HEK293T (cell line): Measurements from ENCODE around the gene PDGFA.

Experiments
- CTCF ChIA-PET: fragments of 350-600 bp; formaldehyde crosslinking; extraction: SDS; loops from one replicate; lab custom pipeline; 2021; ENCODE audit warnings: antibody characterized with exemption, inconsistent platforms; lab: Yijun Ruan, JAX
- POLR2A ChIA-PET: fragments of 350-600 bp; formaldehyde crosslinking; extraction: SDS; loops from one replicate; lab custom pipeline; 2020; ENCODE audit warnings: antibody characterized with exemption, inconsistent platforms; lab: Yijun Ruan, JAX
- DNase-seq: peaks from one replicate; pipeline ENCODE4 v3.0.0; 2012; ENCODE audit warnings: mixed read lengths; ENCODE audit errors: extremely low spot score
- ARNT ChIP-seq: fragments of 450-650 bp; IDR thresholded peaks from 2 replicates; pipeline ENCODE4 v1.6.1; 2017; ENCODE audit warnings: mild to moderate bottlenecking
- BHLHE40 ChIP-seq: fragments of 450-650 bp; IDR thresholded peaks from 2 replicates; pipeline ENCODE4 v1.6.1; 2016; ENCODE audit warnings: mild to moderate bottlenecking, moderate library complexity, borderline replicate concordance
- CTBP1 ChIP-seq: fragments of 450-650 bp; IDR thresholded peaks from 2 replicates; pipeline ENCODE4 v1.6.1; 2016; ENCODE audit warnings: borderline replicate concordance
- ELF4 ChIP-seq: fragments of 450-650 bp; IDR thresholded peaks from 2 replicates; pipeline ENCODE4 v1.6.1; 2017; ENCODE audit warnings: antibody characterized with exemption
- FOXA1 ChIP-seq: fragments of 450-650 bp; IDR thresholded peaks from 2 replicates; pipeline ENCODE4 v1.6.1; 2016; ENCODE audit warnings: mild to moderate bottlenecking
- FOXK2 ChIP-seq: fragments of 450-650 bp; IDR thresholded peaks from 2 replicates; pipeline ENCODE4 v1.6.1; 2016; ENCODE audit warnings: mild to moderate bottlenecking
- FOXM1 ChIP-seq: fragments of 450-650 bp; IDR thresholded peaks from 2 replicates; pipeline ENCODE4 v1.6.1; 2017; ENCODE audit warnings: mild to moderate bottlenecking, borderline replicate concordance
- HDGF ChIP-seq: fragments of 450-650 bp; IDR thresholded peaks from 2 replicates; pipeline ENCODE4 v1.6.1; 2017; ENCODE audit warnings: antibody characterized with exemption, borderline replicate concordance
- L3MBTL2 ChIP-seq: fragments of 450-650 bp; conservative IDR thresholded peaks from 2 replicates; pipeline ENCODE4 v1.6.1; 2016; ENCODE audit warnings: mild to moderate bottlenecking
- LEF1 ChIP-seq: fragments of 450-650 bp; IDR thresholded peaks from 2 replicates; pipeline ENCODE4 v1.6.1; 2017; ENCODE audit warnings: mild to moderate bottlenecking, borderline replicate concordance
- NFRKB ChIP-seq: fragments of 450-650 bp; IDR thresholded peaks from 2 replicates; pipeline ENCODE4 v1.6.1; 2016; ENCODE audit warnings: mild to moderate bottlenecking, moderate library complexity
- SP1 ChIP-seq: fragments of 450-650 bp; IDR thresholded peaks from 2 replicates; pipeline ENCODE4 v1.6.1; 2017
- SUZ12 ChIP-seq: fragments of 450-650 bp; IDR thresholded peaks from 2 replicates; pipeline ENCODE4 v1.6.1; 2016; ENCODE audit warnings: mild to moderate bottlenecking
- TARDBP ChIP-seq: fragments of 450-650 bp; IDR thresholded peaks from 2 replicates; pipeline ENCODE4 v1.6.1; 2016
- ZNF384 ChIP-seq: fragments of 450-650 bp; IDR thresholded peaks from 2 replicates; pipeline ENCODE4 v1.6.1; 2016
- TF ChIP-seq, protein P1 (sequence below): fragments of 450-650 bp; IDR thresholded peaks from 2 replicates; pipeline ENCODE4 v1.6.1; 2016

PDGFA gene

DNA sequence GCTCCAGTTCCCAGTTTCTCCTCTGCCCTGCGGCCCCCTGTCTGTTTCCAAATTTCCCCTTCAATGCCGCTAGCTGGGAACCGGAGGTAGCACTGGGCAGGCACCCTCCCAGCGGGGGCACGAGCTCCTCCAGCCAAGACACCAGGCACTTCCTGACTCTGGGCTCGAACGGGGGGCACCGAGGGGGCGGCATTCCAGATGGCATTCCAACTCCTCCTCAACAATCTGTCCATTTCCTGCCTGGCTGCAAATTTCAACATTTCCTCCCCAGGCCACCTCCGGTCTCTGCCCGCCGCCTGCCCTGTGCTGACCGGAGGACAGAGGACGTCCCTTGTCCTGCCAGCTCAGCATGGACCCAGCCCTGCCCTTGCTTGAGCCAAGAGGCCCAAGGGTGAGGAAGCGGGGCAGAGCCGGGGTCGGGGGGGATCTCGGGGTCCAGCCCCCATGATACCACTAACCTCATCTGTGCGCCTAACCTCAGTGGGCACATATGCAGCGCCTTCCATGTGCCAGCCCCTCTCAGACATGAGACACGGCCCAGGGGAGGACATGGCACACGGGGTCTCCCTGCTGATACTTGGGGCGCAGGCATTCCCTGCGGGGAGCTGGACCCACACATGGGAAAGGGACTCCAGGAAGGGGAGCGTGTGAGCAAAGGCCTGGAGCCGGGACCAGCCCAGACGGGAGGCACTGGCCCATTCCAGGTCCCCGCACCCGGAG lies 58.0 kb downstream of the PDGFA start:
- no peak for TF ChIP-seq TARDBP
- TF ChIP-seq ZNF384, result no peak
- CTCF ChIA-PET, result no interaction called here
- no peak for DNase-seq
- POLR2A ChIA-PET, result no interaction called here

DNA sequence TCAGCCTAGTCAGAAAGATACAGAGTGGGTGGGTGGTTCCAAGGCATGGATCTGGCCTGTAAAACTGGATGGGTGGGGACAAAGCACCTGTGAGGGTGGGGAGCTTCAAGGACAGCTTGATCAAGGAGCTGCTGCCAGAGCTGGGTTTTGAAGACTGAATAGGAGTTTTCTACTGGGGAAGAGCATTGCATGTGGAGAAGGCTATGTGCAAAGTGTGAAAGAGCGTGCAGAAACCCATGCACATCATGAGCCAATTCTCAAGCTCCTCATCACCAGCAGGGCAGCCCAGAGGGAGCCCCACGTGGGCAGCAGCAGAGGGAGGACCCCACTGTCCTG lies 58.6 kb downstream of the PDGFA start:
- no peak for DNase-seq
- POLR2A ChIA-PET, result no interaction called here
- CTCF ChIA-PET, result no interaction called here
- TF ChIP-seq, protein P1, sequence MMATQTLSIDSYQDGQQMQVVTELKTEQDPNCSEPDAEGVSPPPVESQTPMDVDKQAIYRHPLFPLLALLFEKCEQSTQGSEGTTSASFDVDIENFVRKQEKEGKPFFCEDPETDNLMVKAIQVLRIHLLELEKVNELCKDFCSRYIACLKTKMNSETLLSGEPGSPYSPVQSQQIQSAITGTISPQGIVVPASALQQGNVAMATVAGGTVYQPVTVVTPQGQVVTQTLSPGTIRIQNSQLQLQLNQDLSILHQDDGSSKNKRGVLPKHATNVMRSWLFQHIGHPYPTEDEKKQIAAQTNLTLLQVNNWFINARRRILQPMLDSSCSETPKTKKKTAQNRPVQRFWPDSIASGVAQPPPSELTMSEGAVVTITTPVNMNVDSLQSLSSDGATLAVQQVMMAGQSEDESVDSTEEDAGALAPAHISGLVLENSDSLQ, result no peak
- TF ChIP-seq FOXK2, result no peak
- no peak for TF ChIP-seq LEF1
- TF ChIP-seq ARNT, result no peak
- no peak for TF ChIP-seq NFRKB
- no peak for TF ChIP-seq FOXM1
- TF ChIP-seq ZNF384, result no peak
- no peak for TF ChIP-seq SUZ12
- TF ChIP-seq SP1, result no peak
- no peak for TF ChIP-seq BHLHE40
- TF ChIP-seq ELF4, result no peak
- TF ChIP-seq FOXA1, result no peak
- TF ChIP-seq CTBP1, result no peak
- no peak for TF ChIP-seq L3MBTL2
- TF ChIP-seq TARDBP, result no peak

DNA sequence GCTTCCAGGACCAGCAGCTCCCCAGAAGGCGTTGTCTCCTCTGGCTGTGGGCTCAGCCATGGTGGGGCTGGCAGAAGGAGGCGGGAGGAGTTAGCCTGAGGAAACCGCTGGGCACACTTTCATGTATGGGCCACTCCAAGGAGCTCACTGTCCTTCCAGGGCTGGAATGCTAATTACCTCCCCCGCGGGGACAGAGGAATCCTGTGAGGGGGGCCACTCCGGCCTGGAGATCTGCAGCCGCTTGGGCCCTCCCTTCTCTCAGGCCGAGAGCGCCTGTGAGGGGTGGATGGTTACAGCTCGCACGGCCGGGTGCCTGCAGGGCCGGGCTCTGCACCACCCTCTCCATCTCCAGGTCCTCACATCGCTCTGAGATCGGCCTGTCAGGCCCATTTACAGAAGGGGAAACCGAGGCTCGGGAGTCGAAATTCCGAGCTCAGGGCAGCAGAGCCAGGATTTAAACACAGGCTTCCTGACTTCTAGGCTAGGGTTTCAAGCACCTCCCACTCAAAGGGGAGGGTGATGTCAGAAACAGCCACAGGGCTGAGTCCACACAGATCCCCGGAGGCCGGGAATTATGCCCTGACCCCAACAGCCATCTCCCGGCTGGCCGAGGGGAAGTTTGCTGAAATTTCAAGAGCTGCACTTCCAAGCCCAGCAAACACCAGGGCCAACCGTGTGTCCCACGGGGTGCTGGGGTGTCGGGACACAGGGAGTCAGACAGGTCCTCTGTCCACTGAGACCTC lies 59.1 kb downstream of the PDGFA start:
- CTCF ChIA-PET, result no interaction called here
- POLR2A ChIA-PET, result no interaction called here

DNA sequence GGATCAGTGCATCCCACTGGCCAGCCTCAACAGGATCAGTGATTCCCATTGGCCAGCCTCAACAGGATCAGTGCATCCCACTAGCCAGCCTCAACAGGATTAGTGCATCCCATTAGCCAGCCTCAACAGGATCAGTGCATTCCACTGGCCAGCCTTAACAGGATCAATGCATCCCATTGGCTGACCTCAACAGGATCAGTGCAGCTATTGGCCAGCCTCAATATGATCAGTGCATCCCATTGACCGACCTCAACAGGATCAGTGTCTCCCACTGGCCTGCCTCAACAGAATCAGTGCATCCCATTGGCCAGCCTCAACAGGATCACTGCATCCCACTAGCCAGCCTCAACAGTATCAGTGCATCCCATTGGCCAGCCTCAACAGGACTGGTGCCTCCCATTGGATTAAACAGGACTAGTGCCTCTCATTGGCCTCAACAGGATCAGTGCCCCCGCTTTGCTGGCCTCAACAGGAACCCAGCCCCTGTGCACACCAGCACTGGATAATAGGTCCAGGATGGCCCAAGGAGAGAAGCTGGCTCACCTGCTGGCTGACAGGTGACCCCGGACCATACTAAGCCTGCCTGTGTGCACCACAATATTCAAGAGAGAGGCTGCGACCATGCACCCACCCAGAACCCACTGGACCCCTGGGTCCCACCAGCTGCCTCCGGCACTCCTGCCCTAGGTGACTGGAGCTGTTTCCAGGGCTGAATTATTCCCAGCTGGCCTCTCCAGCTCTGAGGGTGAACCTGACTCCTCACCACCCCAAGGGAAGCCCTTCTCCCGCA lies 59.9 kb downstream of the PDGFA start:
- TF ChIP-seq ZNF384 (no peak), FOXK2 (no peak), FOXA1 (no peak), SUZ12 (no peak), L3MBTL2 (no peak), TARDBP (no peak), FOXM1 (no peak), LEF1 (no peak)
- no peak for DNase-seq
- POLR2A ChIA-PET, result no interaction called here
- CTCF ChIA-PET, result no interaction called here

More for the DNA sequence above, 59.1 kb downstream of the PDGFA start:
- no peak for DNase-seq
- TF ChIP-seq ZNF384 (no peak), CTBP1 (no peak), BHLHE40 (no peak), HDGF (no peak), SUZ12 (no peak), L3MBTL2 (no peak), TARDBP (no peak), NFRKB (no peak), ELF4 (no peak), FOXK2 (no peak)

DNA sequence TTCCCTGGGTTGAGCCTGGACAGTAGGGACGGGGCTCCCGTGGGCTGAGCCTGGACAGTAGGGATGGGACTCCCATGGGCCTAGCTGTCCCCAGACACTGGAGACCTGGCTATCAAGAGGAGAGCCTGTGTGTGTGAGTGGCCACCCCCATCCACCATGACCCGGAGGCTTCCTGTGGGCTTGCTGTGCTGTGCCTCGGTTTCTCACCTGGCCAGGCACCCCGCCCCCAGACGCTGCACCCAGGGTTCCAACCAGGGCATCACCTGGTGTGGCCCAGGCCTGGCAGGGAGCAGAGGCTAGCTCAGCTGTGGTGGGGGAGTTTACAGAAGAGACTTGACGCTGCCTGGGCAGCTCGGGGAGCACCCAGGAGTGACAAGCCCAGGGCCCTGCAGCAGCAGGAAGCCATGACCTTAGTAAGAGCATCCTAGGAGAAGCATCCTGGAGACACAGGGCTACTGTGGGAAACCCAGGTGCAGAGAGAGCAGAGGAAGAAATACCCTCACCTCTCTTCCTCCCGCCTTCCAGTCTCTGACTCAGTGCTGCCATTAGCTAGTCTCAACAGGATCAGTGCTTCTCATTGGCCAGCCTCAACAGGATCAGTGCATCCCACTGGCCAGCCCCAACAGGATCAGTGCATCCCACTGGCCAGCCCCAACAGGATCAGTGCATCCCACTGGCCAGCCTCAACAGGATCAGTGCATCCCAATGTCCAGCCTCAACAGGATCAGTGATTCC lies 61.0 kb downstream of the PDGFA start:
- TF ChIP-seq FOXK2, result no peak
- TF ChIP-seq, protein P1, result no peak
- no peak for TF ChIP-seq HDGF
- TF ChIP-seq SP1, result no peak
- no peak for TF ChIP-seq FOXA1
- no peak for TF ChIP-seq ZNF384
- TF ChIP-seq NFRKB, result no peak
- no peak for TF ChIP-seq BHLHE40
- no peak for TF ChIP-seq FOXM1
- TF ChIP-seq LEF1, result no peak
- no peak for TF ChIP-seq SUZ12
- TF ChIP-seq CTBP1, result no peak
- TF ChIP-seq ELF4, result no peak
- no peak for TF ChIP-seq TARDBP
- ChIA-PET CTCF (no interaction called here), POLR2A (no interaction called here)
- DNase-seq, result no peak
